ENCODE results near the gene CIAO2A. TPM values are rescaled to one million over a fixed set of nuclear protein-coding genes. Genes with fewer than 3 reads are reported as not detected.
"Not testable (repeated sequence)": the region's sequence is repeated elsewhere in the genome, so short reads cannot be mapped to it uniquely, and the experiment has no call there.

Gene CIAO2A
- total RNA-seq, result 66.7 TPM
- long read RNA-seq, transcript CIAO2A-201 (5 exons, 1,105 nt), result major isoform, 24 of 30 reads
- long read RNA-seq, partial matches to known transcripts, result 1 of 30 reads
- long read RNA-seq, other reads (novel, unspliced or antisense), result 0 of 30 reads

GRCh38 chr15:64093627-64094417 lies at the start of gene CIAO2A:
Gene CIAO2A, minus strand, starts transcription at chr15:64093838. Its CDS starts 70 bp downstream, at chr15:64093768.
- peak; percentile 89 for ATAC-seq
- intact Hi-C loops (cut with DNase I), result loop anchor here (5.0 kb wide), 1 partner anchor 58 kb away; the partner anchor contains the start of gene SNX22

GRCh38 chr15:64143276-64143675 lies 49.6 kb upstream of the CIAO2A start:
- intact Hi-C loops (cut with DNase I), result no loop called here
- DNase-seq (ENCODE audit: missing footprints) (no peak), ATAC-seq (no peak)

More at GRCh38 chr15:64093627-64094417, at the start of gene CIAO2A:
- DNase-seq (ENCODE audit: missing footprints), result peak; percentile 95

DNA sequence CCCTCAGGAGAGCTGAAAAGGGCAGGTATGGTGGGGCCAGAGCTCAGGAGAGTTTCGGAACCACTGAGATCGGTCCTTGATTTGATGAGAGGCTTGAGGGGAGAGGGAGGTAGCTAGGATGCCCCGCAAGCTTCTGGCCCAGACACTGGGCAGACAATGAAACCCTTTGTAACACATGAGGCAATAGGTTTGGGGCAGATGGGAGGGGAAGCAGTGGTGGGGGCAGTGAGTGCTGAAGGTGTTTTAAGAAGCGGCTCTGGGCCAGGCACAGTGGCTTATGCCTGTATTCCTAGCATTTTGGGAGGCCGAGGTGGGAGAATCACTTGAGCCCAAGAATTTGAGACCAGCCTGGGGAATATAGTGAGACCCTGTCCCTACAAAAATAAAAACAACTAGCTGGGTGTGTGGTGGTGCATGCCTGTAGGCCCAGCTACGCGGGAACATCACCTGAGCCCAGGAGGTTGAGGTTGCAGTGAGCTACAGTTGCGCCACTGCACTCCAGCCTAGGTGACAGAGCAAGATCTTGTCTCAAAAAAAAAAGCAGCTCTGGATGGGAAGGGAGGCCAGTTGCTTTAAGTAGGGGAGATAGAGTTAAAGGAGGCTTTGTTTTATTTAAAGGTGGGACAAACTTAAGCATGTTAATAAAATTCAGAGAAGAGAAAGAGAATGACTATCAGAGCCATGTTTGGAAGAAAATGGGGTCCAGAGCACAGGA lies 48.3 kb upstream of the CIAO2A start:
- ATAC-seq, result no peak
- DNase-seq (ENCODE audit: missing footprints), result no peak
- intact Hi-C loops (cut with DNase I), result no loop called here

- intact Hi-C loops (cut with DNase I), result no loop called here
- ATAC-seq (no peak), DNase-seq (ENCODE audit: missing footprints) (no peak)
Observed at GRCh38 chr15:64138331-64138941, 44.8 kb upstream of the CIAO2A start.

GRCh38 chr15:64137226-64137833 lies 43.7 kb upstream of the CIAO2A start:
- ATAC-seq (peak; percentile 46), DNase-seq (ENCODE audit: missing footprints) (no peak)
- intact Hi-C loops (cut with DNase I), result no loop called here

DNA sequence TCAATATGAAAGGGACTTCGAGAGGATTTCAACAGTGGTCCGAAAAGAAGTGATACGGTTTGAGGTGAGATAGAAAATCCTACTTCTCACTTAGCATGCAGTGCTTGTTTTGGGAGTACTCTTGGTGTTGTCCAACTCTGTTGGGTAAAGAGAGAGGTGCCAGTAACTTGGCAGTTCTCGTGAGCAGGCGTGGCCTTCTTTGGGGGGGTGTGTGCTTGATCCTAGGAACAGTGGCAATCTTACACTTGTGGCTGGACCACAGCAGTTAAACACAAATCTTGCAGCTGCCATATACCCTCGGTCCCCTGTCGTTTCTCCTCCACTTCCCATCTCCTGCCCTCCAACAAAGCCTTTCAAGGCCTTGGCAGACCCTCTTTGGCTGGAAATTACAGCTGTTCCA lies 42.7 kb upstream of the CIAO2A start:
- no peak for ATAC-seq
- no peak for DNase-seq (ENCODE audit: missing footprints)
- intact Hi-C loops (cut with DNase I), result no loop called here

DNA sequence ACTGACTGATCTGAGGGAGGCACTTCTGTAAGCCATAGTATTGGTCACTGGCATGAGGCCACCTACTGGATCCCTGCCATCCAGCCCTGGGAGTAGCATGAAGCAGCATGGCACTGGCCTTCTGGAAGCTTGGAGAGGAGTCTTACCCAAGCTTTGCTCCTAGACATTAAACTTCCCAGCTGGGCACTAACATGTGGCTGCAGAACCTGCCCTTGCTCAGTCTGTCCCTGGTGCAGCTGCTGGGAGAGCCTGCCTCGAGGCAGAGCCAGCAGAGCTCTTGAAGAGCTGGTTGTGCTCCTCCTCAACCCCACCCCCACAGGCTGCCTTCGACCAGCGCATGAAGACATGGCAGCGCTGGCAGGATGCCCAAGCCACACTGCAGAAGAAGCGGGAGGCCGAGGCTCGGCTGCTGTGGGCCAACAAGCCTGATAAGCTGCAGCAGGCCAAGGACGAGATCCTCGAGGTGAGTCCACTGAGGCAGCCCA lies 40.7 kb upstream of the CIAO2A start:
- intact Hi-C loops (cut with DNase I), result no loop called here
- DNase-seq (ENCODE audit: missing footprints), result peak; percentile 81
- peak; percentile 49 for ATAC-seq

- DNase-seq (ENCODE audit: missing footprints), result no peak
- intact Hi-C loops (cut with DNase I), result no loop called here
- ATAC-seq, result no peak
Observed at GRCh38 chr15:64133623-64134344, 40.1 kb upstream of the CIAO2A start.

DNA sequence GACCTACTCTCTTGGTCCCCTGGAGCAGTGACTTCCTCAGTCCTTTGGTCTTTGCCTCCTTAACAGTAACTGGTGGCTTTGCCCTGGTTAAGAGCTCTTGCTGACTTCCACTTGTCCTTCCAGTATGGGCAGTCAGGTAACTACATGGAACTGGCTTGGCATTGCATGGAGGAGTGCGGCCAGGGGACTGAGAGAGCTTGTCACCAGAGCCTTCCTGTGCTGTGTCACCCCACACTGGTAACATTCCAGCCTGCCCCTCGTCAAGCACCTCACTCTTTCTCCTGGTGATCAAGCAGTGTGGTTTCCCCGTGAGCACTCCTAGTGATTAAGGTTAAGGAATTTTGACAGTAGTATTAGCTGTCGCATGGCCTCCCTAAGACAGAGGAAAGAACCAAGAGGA lies 38.6 kb upstream of the CIAO2A start:
- DNase-seq (ENCODE audit: missing footprints) (no peak), ATAC-seq (peak; percentile 66)
- intact Hi-C loops (cut with DNase I), result no loop called here

- DNase-seq (ENCODE audit: missing footprints) (no peak), ATAC-seq (peak; percentile 64)
- intact Hi-C loops (cut with DNase I), result no loop called here
Observed at GRCh38 chr15:64131547-64131946, 37.9 kb upstream of the CIAO2A start.

DNA sequence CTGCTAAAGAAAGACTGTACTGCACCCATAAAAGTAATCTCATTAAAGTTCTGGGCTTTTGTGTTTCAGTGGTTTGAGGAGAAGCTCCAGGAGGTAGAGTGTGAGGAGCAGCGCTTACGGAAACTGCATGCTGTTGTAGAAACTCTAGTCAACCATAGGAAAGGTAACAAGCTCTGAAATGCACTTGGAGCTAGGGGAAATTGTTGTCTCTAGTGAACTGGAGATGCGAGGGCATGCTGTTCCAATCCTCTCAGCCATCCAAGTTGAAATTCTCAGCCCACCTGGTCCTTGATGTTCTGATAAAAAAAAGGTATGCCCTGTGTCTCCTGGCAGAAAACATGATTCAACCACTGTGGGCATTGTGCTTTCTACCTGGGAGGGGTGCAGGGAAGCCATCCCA lies 36.5 kb upstream of the CIAO2A start:
- DNase-seq (ENCODE audit: missing footprints) (no peak), ATAC-seq (no peak)
- intact Hi-C loops (cut with DNase I), result no loop called here

GRCh38 chr15:64127521-64128270 lies 34.1 kb upstream of the CIAO2A start:
- no peak for DNase-seq (ENCODE audit: missing footprints)
- intact Hi-C loops (cut with DNase I), result no loop called here
- no peak for ATAC-seq

GRCh38 chr15:64125978-64126377 lies 32.3 kb upstream of the CIAO2A start:
- intact Hi-C loops (cut with DNase I), result no loop called here
- DNase-seq (ENCODE audit: missing footprints) (no peak), ATAC-seq (no peak)

- ATAC-seq (peak; percentile 37), DNase-seq (ENCODE audit: missing footprints) (no peak)
- intact Hi-C loops (cut with DNase I), result no loop called here
Observed at GRCh38 chr15:64122936-64123351, 29.3 kb upstream of the CIAO2A start.

- DNase-seq (ENCODE audit: missing footprints) (no peak), ATAC-seq (no peak)
- intact Hi-C loops (cut with DNase I), result no loop called here
Observed at GRCh38 chr15:64122444-64122843, 28.8 kb upstream of the CIAO2A start.

DNA sequence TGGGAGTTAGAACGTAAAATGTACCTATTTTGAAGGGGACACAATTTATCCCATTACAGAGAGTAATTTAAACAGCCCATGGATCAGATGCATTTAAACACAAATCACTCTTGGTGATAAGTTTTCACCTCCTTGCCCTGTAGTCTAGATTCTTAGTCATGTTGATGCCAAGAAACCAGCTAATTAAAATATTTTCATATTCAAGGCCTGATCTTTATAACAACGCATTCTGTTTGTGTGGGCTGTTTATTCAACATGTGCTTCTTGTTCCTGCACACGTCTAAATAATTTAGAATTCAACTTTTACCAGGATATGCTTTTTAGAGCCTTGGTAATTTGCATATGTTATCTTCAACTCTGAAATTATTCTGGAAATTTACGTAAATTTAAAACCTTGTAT lies 28.0 kb upstream of the CIAO2A start:
- intact Hi-C loops (cut with DNase I), result no loop called here
- DNase-seq (ENCODE audit: missing footprints) (no peak), ATAC-seq (no peak)

DNA sequence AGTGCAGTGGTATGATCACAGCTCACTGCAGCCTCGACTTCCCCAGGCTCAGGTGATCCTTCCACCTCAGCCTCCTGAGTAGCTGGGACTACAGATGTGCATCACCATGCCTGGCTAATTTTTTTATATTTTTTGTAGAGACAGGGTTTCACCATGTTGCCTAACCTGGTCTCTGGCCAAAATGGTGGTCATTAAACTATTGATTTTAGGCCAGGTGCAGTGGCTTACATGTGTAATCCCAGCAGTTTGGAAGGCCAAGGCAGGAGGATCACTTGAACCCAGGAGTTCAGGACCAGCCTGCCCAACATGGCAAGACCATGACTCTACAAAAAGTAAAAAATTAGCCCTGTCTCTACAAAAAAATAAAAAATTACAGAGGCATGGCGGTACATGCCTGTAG lies 26.7 kb upstream of the CIAO2A start:
- DNase-seq (ENCODE audit: missing footprints); ATAC-seq; intact Hi-C loops (cut with DNase I): not testable (repeated sequence)
